ENCODE measurements around the gene KIAA0930. TPM values are rescaled to one million over a fixed set of nuclear protein-coding genes. Genes with fewer than 3 reads are reported as not detected.

The KIAA0930 gene
- total RNA-seq, 2 donors from 2014 or later = 13.0 to 20.4 TPM

DNA sequence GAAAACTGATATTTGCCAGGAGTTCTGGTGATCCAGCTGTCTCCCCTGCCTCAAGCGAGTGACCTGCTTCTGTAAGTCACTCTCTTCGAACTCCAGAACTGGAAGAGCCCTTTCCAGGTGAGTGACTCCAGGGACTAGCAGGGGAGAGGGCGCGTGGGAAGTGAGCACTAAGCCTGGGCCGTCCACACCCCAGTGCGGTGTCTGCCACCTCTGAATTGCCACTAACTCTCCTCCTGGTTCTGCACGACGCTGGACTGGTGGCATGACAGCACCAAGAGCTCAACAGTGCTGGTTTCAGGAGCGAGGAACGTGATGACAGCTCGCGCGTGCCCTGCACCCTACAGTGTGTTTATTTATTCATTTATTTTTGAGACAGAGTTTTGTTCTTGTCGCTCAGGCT, 22.9 kb downstream of the KIAA0930 start:
- no peak overlapping the region for H3K27ac ChIP-seq
- H3K4me3 ChIP-seq = no peak overlapping the region
- H3K27me3 ChIP-seq = no peaks in the 10 kb centered on the region
- peaks cover 0 to 9% of the 10 kb centered on the region in 2 donors for H3K4me1 ChIP-seq
- DNase-seq (ENCODE audit: low spot score) = no peak
- H3K9me3 ChIP-seq = no peaks in the 10 kb centered on the region
- TF ChIP-seq, protein P1, sequence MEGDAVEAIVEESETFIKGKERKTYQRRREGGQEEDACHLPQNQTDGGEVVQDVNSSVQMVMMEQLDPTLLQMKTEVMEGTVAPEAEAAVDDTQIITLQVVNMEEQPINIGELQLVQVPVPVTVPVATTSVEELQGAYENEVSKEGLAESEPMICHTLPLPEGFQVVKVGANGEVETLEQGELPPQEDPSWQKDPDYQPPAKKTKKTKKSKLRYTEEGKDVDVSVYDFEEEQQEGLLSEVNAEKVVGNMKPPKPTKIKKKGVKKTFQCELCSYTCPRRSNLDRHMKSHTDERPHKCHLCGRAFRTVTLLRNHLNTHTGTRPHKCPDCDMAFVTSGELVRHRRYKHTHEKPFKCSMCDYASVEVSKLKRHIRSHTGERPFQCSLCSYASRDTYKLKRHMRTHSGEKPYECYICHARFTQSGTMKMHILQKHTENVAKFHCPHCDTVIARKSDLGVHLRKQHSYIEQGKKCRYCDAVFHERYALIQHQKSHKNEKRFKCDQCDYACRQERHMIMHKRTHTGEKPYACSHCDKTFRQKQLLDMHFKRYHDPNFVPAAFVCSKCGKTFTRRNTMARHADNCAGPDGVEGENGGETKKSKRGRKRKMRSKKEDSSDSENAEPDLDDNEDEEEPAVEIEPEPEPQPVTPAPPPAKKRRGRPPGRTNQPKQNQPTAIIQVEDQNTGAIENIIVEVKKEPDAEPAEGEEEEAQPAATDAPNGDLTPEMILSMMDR (IDR thresholded peaks at IDR 0.05) = no peak
- no peaks in the 10 kb centered on the region for H3K36me3 ChIP-seq

DNA sequence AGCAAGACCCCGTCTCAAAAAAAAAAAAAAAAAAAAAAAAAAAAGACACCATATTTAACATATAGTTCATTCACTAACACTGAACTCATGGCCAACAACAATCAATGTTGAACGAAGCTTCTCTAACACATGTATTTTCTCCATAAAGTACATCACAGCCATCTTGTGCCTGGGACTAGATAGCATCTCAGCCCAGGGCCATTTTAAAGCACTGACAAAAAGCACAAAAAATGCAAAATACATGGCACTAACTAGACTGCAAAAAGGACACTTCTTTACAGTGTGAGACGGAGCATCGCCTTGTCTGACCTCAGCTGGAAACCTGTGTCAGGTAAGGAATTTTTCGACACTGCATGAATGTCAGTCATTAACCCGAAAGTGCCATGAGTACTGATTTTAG, 23.3 kb downstream of the KIAA0930 start:
- Histone ChIP-seq H3K36me3 (no peaks in the 10 kb centered on the region), H3K27ac (no peak overlapping the region), H3K27me3 (no peaks in the 10 kb centered on the region), H3K4me1 (peaks cover 0 to 14% of the 10 kb centered on the region in 2 donors), H3K9me3 (no peaks in the 10 kb centered on the region), H3K4me3 (no peak overlapping the region)
- TF ChIP-seq, protein P1 (IDR thresholded peaks at IDR 0.05) = no peak
- no peak for DNase-seq (ENCODE audit: low spot score)

DNA sequence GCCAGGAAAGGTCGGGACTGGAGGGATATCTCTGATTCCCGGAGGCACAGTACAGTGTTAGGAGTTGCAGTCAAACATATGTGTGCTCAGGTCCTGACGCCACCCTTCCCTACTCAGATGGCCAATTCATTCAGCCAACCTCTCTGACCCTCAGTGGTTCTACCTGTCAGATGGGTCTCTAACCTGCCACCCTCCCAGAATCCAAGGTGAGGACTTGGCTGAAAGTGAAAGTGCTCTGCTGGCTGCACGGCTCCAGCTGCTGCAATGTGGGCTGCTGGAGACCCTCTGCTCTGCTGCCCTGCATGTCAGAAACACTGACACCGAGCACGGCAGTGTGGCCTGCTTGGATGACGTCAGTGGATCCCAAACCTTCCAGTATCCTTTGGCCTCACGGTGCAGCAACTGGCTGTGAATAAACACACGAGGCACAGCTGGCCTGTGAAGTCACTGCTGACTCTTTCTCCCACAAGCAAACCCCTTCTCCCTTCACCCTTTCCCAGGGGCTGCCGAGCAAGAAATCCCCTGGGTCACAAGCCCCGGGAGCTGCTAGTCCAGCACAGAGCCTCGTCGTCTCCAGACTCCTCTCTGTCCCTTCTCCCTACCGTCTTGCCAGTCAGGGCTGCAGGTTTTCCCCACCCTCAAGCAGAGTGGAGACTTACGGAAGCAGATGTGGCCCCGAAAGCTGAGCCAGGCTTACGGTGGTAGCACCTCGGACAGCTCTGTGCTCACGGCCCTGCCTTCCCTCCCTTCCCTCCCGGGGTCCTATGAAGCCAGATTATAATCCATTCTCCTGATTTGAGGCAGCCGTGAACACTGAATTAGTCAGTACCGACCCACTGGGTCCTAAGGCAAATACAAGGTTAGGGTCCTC, 24.3 kb downstream of the KIAA0930 start:
- no peak overlapping the region for H3K4me3 ChIP-seq
- TF ChIP-seq, protein P1 (IDR thresholded peaks at IDR 0.05) = no peak

DNA sequence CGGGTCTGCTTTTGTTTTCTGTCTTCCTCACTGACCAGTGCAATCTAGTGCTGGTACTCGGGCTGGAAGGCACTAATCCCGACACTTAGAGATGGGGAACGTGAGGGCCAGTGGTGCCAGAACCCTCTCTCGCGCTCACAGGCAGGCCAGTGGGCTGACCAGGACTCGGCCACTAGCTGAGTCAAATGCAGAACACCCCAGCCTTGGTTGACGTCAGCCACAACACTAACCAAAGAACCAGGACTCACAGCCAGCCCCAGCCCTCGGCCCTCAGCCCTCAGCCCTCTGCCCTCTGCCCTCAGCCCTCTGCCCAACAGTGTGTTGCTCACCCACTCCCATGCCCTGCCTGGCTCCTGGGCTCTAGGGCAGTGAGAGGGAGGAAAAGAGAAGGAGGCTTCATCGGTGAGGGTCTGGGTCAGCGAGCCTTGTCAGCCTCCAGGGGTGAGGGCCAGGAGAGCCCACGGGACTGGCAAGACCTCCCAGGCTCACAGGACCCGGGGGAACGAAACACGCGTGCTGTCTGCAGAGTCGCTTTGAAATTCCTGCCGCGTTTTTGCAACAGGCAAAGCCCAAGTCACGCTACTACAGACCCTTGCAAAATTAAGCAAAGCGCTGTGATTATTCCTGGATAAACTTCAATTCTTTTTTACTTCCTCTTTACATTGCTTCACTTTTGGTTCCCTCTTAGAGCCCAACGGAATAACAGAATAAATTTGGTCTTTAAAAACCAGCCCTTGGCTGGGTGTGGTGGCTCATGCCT, 27.5 kb downstream of the KIAA0930 start:
- H3K4me1 ChIP-seq = peaks cover 0 to 37% of the 10 kb centered on the region in 2 donors
- DNase-seq (ENCODE audit: low spot score) = peak; percentile 85
- no peaks in the 10 kb centered on the region for H3K9me3 ChIP-seq
- H3K36me3 ChIP-seq = no peaks in the 10 kb centered on the region
- peak overlapping the region; percentile 72 to 79 for H3K27ac ChIP-seq
- TF ChIP-seq, protein P1 (IDR thresholded peaks at IDR 0.05) = no peak
- peak overlapping the region; percentile 18 to 48 for H3K4me3 ChIP-seq
- no peaks in the 10 kb centered on the region for H3K27me3 ChIP-seq

More for the DNA sequence above, 24.3 kb downstream of the KIAA0930 start:
- no peaks in the 10 kb centered on the region for H3K36me3 ChIP-seq
- DNase-seq (ENCODE audit: low spot score) = no peak
- peaks cover 0 to 24% of the 10 kb centered on the region in 2 donors for H3K4me1 ChIP-seq
- no peaks in the 10 kb centered on the region for H3K9me3 ChIP-seq
- no peaks in the 10 kb centered on the region for H3K27me3 ChIP-seq
- H3K27ac ChIP-seq = no peak overlapping the region

DNA sequence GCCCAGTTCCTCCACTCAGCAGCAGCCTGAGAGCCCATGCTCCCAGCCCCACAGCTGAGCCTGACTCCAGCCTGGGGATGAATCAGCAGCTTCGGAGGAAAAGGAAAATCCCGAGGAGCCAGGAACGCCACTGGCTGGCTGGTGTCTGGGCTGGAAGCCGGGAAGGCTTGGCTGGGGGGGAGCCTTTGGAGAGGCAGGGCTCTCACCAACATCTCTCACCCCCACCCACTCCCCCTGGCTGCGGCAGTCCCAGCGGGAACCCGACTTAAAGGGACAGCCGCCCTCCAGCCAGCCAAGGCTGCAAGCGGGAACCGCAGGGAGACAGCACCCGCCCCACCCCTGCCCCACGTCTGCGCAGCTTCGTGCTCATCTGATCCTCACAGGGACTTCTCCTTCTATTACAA, 28.4 kb downstream of the KIAA0930 start:
- Histone ChIP-seq H3K4me1 (peaks cover 0 to 37% of the 10 kb centered on the region in 2 donors), H3K36me3 (no peaks in the 10 kb centered on the region), H3K27me3 (no peaks in the 10 kb centered on the region), H3K27ac (peak overlapping the region; percentile 72 to 79), H3K4me3 (peak overlapping the region; percentile 18 to 48), H3K9me3 (no peaks in the 10 kb centered on the region)
- TF ChIP-seq, protein P1 (IDR thresholded peaks at IDR 0.05) = peak in 1 of 2 donors; percentile 43
- peak; percentile 89 for DNase-seq (ENCODE audit: low spot score)

Data from right atrium auricular region (tissue), 2 donors.